GM19395 (cell line): ENCODE data around the gene PLXNB3.
"Not testable (repeated sequence)": the region's sequence is repeated elsewhere in the genome, so short reads cannot be mapped to it uniquely, and the experiment has no call there.

Experiments used
- ATAC-seq: cut with Tn5 transposase; IDR thresholded peaks from one replicate; pipeline ENCODE4 v1.9.1; 2021; ENCODE audit warnings: mild to moderate bottlenecking, moderate library complexity; ENCODE audit not compliant: unreplicated experiment

The PLXNB3 gene

DNA sequence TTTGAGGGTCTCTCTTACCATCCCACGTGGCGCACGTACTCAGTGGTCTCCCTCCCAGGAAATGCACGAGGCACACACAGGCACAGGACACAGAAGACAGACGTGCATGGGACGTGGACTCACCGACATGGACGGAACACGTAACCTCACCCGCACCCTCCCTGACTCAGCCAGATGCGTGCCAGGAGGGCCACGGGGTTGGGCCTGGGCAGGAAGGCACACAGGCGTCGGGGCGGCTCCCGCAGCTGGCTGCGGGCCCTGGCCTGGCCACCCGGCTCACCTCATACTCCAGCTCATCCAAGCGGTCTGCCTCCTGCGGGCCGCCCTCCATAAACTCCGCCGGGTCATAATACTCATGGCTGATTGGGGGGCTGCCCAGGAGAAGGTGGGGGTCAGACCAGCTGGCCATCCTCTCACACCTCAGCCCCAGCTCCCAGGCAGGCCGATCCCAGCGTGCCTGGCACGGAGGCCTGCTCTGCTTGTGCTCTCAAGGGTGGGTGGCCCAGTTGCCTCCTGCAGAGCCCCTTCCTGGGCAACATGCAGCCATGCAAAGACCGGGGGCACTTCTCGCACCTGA, 43.0 kb downstream of the PLXNB3 start:
- ATAC-seq = no peak

DNA sequence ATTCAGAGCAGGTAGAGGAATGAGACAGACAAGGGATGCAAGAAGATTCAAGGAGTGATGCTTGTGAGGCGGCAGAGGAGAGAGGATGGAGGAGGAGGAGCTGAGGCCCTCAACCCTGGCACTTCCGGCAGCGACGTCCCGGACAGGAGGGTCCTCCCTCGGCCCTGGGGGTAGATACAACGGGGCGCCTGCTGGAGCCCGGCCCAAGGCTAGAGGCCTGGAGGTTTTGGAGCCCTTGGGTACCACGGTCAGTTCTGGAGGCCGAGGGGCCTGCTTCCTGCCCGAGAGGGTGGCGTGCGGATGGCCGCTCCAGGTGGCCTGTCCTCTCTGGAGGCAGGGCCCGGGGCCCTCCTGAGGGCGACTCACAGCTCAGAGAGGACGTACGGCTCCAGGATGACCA, 43.9 kb downstream of the PLXNB3 start:
- ATAC-seq = no peak

DNA sequence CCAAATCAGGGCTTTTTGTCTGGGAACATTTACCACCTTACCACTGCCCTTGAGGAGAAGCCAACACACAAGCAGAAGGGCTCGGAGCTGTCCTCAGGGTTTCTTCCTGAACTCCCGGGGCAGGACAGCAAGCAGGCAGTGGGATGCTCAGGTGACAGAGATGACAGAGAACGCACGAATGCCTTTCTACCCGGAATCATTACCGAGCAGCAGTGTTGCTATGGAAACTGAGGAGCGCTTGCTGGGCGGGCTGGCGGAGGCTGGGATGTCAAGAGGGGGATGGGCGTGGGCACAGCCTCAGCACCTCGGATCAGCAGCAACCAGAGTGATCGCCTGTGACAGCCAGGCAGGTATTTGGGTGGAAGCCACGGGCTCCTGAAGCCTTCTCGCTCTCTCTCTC, 48.2 kb downstream of the PLXNB3 start:
- no peak for ATAC-seq

DNA sequence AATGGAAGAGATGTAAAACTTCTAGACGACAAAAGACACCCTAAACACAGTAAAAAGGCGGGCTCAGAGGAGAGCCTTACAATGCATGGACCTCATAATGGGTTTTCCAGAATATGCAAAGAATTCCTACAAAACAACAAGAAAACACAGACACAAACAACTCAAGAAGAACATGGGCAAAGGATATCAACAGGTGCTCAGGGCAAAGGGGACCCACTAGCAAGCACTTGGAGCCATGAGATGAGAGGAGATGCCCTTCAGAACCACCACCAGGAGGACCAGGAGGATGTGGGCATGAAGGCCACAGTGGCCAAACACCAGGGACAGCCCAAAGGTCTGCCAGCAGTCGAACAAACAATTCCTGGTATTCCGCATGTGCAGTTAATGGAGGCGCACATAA, 49.1 kb downstream of the PLXNB3 start:
- ATAC-seq = no peak

DNA sequence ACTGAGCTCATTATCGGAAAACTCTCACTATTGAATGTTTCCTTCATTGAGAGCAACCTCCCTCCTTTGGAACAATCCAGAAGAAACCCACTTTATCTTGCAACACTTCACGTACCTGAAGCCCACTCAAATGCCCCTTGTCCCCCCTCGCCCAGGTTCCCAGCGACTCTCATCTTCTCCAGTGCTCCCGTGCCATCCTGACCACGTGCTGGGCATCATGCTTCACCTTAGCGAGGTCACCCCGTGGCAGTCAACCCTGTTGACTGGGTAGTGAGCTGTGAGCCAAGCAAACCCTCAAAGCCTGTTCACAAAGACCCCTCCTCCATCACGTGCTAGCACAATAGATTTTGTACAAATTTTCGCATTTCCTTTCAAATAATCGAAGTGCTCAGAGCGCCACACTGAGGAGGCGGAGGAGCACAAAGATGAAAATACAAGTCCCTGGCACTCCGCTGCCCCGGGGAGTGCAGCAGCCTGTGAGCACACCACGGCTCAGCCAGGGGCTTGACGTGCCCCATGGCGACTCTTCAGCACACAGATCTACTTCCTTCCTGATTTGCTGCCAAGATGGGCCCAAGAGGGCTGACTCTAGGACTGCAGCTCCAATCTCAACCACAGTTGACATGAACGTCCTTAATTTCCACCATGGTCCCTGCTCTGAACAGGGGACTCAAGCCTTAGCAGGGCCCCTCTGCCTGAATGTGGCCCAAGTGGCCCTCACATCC, 50.7 kb downstream of the PLXNB3 start:
- ATAC-seq = no peak

DNA sequence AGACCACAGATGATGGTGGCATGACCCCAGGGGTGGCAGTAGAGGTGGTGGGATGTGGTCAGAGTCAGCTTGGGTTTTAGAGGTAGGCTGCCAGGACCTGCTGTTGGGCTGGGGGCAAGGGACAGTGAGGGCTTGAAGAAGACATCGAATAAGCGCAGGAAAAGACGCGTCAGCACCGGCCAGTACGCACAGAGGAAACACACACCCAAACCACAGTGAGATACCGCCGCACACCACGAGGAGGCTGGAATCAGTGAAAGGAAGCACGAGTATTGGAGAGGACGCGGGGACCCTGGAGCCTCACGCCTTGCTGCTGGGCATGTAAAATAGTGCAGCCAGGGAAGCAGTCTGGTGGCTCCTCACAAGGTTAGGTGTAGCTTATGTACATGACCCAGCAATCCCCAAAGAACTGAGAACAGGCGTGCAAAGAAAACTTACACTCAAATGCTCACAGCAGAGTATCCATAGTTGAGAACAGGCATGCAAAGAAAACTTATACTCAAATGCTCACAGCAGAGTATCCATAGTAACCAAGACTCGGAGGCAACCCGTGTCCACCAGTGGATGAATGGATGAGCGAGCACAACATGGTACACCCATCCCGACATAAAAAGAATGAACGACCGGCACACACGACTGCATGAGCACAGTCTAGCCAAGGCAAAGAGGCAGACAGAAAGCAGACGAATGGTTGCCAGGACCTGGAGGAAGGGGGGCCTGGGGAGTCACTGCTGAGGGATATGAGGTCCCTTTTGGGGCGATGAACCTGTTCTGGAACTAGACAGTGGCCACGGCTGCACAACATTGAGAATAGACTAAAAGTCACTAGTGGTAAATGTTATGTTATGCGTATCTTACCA, 53.0 kb downstream of the PLXNB3 start:
- no peak for ATAC-seq

DNA sequence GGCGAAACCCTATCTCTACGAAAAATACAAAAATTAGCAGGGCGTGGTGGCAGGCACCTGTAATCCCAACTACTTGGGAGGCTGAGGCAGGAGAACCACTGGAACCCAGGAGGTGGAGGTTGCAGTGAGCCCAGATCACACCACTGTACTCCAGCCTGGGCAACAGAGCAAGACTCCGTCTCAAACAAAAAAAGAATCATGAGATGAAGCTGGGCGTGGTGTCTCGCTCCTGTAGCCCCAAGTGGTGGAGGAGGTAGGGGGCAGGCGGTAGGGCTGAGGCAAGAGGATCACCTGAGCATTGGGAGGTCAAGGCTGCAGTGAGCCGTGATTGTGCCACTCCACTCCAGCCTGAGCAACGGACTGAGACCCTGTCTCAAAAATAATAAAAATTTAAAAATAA, 54.0 kb downstream of the PLXNB3 start:
- not testable (repeated sequence) for ATAC-seq

DNA sequence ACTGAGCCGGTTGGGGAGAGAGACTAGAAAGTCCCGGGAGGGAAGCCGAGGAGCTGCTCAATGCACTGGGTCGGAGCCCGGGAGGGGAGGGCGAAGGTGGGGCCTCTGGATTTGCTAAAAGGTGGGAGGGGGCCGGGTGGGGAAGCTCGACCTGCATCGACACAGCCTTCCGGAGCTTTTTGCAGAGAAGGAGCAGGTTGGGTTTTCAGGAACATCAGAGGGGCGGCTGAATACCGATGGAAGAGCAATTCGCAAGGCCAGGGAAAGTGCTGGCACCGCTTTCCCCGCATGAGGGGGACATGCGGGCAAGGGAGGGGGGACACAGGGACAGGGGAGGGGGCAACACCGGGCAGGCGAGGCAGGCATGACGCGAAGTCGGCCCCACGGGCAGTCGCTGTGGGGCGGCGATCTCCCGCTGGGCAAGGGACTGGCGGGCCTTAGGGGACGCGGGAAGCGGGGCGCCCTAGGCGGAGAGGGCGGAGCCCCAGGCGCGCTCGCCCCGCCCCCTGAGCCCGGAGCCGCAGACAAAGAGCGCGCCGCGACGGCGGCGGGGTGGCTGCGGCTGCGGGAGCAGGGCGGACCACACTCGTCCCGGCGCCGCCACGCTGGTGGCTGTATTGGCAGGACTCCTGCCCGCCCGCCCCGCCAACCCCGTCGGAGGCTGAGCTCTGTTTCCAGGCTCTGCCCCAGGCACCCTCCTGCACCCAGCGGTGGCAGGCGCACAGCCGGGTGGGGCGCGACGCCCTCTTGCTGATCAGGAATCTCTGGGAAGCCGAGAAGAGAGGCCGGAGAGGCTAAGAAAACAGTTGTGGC, 54.7 kb downstream of the PLXNB3 start:
- no peak for ATAC-seq

DNA sequence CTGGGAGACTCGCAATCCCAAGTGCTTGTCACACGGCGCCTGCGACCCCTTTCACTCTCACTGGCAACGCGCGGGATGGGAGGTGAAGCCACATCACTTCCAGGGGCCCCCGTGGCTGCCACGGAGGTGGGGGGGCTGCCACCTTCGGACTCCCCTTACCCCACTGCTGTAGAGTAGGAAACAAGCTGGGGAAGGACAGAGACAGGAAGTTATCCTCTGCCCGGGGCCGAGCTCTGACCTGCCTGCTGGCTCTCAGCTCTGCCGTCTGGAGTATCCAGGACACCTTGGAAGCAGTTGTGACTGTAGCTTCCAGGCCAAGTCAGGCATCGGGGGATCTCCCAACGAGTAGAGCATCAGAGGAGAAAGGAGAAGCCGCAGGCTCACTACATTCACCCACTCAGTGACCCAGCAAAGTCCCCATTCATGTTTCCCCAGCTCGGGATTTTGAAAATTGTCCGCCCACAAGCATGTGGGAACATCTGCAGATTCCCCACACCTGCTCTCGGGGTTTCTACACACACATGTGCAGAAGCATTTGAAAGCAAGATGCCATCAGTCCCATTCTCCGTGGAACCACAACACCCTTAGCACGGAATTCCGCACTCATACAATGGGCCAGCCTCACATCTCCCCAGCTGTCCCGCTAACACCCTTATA, 55.5 kb downstream of the PLXNB3 start:
- no peak for ATAC-seq

DNA sequence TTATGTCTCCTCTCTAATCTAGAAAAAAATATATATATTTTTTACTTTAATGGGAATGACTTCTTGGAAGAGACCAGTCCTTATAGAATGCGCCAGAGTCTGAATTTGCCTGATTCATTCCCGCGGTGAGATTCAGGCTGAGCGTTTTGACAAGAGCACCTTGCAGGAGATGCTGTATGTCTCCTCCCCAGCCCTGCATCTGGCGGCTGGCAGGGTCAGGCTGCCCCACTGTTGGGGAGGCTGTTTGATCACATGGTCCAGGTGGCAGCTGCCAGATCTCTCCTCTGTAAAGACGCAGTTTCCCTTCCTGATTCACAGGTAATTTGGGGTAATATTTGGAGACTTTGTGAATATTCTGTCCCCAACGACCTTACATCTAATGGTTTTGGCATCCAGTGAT, 56.6 kb downstream of the PLXNB3 start:
- ATAC-seq = no peak

DNA sequence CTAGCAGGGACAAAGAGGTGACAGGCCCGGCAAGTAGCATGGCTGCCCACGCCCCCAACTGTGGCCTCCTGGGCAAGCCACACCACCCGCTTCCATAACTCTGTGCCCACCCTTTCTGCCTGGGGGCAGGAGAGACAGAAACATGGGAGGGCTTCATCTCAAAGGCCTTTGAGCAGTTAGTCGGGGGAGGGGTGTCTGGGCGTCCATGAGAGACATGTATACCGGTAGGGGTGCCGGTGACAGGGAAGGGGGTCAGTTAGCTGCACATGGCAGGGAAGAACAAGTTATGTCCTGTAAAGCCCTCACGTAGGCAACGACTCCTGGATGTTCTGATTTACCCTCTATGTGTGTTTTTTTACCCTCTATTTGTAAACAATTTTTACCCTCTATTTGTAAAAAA, 57.0 kb downstream of the PLXNB3 start:
- no peak for ATAC-seq

DNA sequence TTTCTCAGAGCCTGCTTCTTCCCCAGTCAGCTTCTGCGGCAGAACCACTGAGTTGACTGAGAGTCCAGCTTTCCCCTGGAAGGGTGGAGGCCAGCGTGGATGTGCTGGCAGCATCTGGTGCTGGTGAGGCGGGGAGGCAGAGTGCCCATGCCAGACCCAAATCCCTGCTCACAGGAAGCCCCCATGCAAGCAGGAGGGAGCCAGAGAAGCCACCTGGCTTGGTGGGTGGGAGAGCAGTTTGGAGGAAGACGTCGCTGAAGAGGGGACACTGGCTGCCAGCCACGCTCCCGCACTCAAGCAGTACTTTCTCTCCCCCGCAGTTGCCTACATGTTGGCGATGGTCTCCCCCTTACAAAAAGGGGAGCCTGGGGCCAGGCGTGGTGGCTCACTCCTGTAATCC, 60.3 kb downstream of the PLXNB3 start:
- no peak for ATAC-seq

DNA sequence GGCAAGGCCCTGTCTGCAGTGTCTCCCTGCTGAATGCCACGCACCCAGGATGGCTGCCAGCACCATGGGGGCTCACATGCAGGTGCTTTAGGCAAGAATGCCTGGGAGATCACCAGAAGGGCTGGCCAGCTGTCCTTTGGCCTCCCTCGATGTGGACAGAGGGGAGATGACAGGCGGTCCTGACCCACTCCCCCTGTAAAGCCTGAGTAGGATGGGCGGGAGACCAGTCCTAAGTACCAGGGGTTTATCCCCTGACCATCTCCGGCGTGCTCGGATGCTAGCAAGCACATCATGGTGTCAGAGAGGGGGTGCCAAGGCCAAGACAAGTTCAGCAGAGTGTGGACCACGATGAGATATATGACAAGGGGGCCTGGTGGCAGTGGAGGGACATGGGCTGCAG, 61.0 kb downstream of the PLXNB3 start:
- no peak for ATAC-seq
